Neural cell (in vitro differentiated cells): Measurements from ENCODE around the gene UMAD1. TPM values are rescaled to one million over a fixed set of nuclear protein-coding genes. Genes with fewer than 3 reads are reported as not detected.

ENCODE experiments used
- H2AFZ ChIP-seq: fragments of 200-600, 300-800 bp; sonication (generic), shearing (Covaris generic); 2 replicates; pipeline ENCODE4 v1.6.0; 2014; ENCODE audit warnings: low read depth, mild to moderate bottlenecking, antibody characterized with exemption, low read length, moderate library complexity
- H3F3A ChIP-seq: fragments of 200-600 bp; shearing (Covaris generic); 2 replicates; pipeline ENCODE4 v1.6.1; 2016; ENCODE audit warnings: mild to moderate bottlenecking, moderate library complexity, mixed read lengths, antibody characterized with exemption, low read length; ENCODE audit not compliant: insufficient read depth, poor library complexity, severe bottlenecking
- H3K27ac ChIP-seq: fragments of 200-600, 300-800 bp; sonication (generic), shearing (Covaris generic); 2 replicates; pipeline ENCODE4 v1.5.1; 2014; ENCODE audit warnings: mild to moderate bottlenecking, low read length, moderate library complexity
- H3K27me3 ChIP-seq: fragments of 300-800, 200-600 bp; sonication (generic), shearing (Covaris generic); 2 replicates; pipeline ENCODE4 v1.6.0; 2014; ENCODE audit warnings: mild to moderate bottlenecking, low read depth, low read length, moderate library complexity; ENCODE audit not compliant: insufficient read depth
- H3K36me3 ChIP-seq: fragments of 300-800, 200-600 bp; sonication (generic), shearing (Covaris generic); 2 replicates; pipeline ENCODE4 v1.5.1; 2014; ENCODE audit warnings: mild to moderate bottlenecking, antibody characterized with exemption, low read length, moderate library complexity; ENCODE audit not compliant: insufficient read depth
- H3K4me2 ChIP-seq: fragments of 300-800, 200-600 bp; sonication (generic), shearing (Covaris generic); 2 replicates; pipeline ENCODE4 v1.6.0; 2014; ENCODE audit warnings: mild to moderate bottlenecking, low read length
- H3K4me3 ChIP-seq: fragments of 300-800, 200-600 bp; sonication (generic), shearing (Covaris generic); 2 replicates; pipeline ENCODE4 v1.5.1; 2014; ENCODE audit warnings: mild to moderate bottlenecking, low read length, moderate library complexity
- H3K79me2 ChIP-seq: fragments of 200-600 bp; shearing (Covaris generic); replicated peaks from 2 replicates; pipeline ENCODE4 v1.6.0; 2014; ENCODE audit warnings: mild to moderate bottlenecking, low read length, moderate library complexity; ENCODE audit not compliant: insufficient read depth
- H3K9ac ChIP-seq: fragments of 300-800, 200-600 bp; sonication (generic), shearing (Covaris generic); 2 replicates; pipeline ENCODE4 v1.6.1; 2016; ENCODE audit warnings: mild to moderate bottlenecking, low read length, mixed read lengths
- H3K9me2 ChIP-seq: fragments of 200-600 bp; shearing (Covaris generic); 2 replicates; pipeline ENCODE4 v1.6.1; 2016; ENCODE audit warnings: mild to moderate bottlenecking, low read length, mixed read lengths; ENCODE audit not compliant: insufficient read depth
- H3K9me3 ChIP-seq: fragments of 200-600, 300-800 bp; sonication (generic), shearing (Covaris generic); 2 replicates; pipeline ENCODE4 v1.6.1; 2016; ENCODE audit warnings: mild to moderate bottlenecking, mixed run types, low read length, moderate library complexity, mixed read lengths
- H4K20me1 ChIP-seq: fragments of 200-600 bp; shearing (Covaris generic); 2 replicates; pipeline ENCODE4 v1.6.1; 2016; ENCODE audit warnings: mild to moderate bottlenecking, mixed run types; ENCODE audit not compliant: insufficient read depth
- CTCF ChIP-seq: fragments of 450-650 bp; IDR thresholded peaks from 2 replicates; pipeline ENCODE4 v1.5.1; 2014; ENCODE audit warnings: antibody characterized with exemption, mild to moderate bottlenecking, moderate library complexity; ENCODE audit not compliant: poor library complexity, severe bottlenecking
- EP300 ChIP-seq: fragments of 450-650 bp; conservative IDR thresholded peaks from 2 replicates; pipeline ENCODE4 v1.6.1; 2014; ENCODE audit warnings: antibody characterized with exemption, mild to moderate bottlenecking, moderate library complexity; ENCODE audit not compliant: poor library complexity, severe bottlenecking
- EZH2 ChIP-seq: fragments of 200-600, 300-800 bp; shearing (Covaris generic), sonication (generic); IDR thresholded peaks from 2 replicates; pipeline ENCODE4 v1.6.1; 2014; ENCODE audit warnings: antibody characterized with exemption, low read length, borderline replicate concordance, mild to moderate bottlenecking; ENCODE audit not compliant: insufficient read depth, poor library complexity, severe bottlenecking
- MXI1 ChIP-seq: fragments of 450-650 bp; conservative IDR thresholded peaks from 2 replicates; pipeline ENCODE4 v1.6.1; 2014; ENCODE audit warnings: antibody characterized with exemption, mild to moderate bottlenecking; ENCODE audit not compliant: poor library complexity, severe bottlenecking
- POLR2AphosphoS5 ChIP-seq: IDR thresholded peaks from 2 replicates; pipeline ENCODE4 v1.6.1; 2012
- RAD21 ChIP-seq: fragments of 450-650 bp; conservative IDR thresholded peaks from 2 replicates; pipeline ENCODE4 v1.6.1; 2014; ENCODE audit warnings: antibody characterized with exemption, mild to moderate bottlenecking, moderate library complexity
- REST ChIP-seq: IDR thresholded peaks from 2 replicates; pipeline ENCODE4 v1.6.1; 2012; ENCODE audit warnings: borderline replicate concordance
- SMC3 ChIP-seq: fragments of 450-650 bp; conservative IDR thresholded peaks from 2 replicates; pipeline ENCODE4 v1.6.1; 2014; ENCODE audit warnings: antibody characterized with exemption, mild to moderate bottlenecking, moderate library complexity; ENCODE audit not compliant: poor library complexity
- TAF1 ChIP-seq: IDR thresholded peaks from 2 replicates; pipeline ENCODE4 v1.6.1; 2012; ENCODE audit warnings: low read depth
- polyA plus RNA-seq: library from polyadenylated mRNA; depleted of rRNA; stranded (reverse); fragments of >200 nt; gene quantifications from 2 replicates; pipeline ENCODE4 v1.2.3, GENCODE V29; 2014

Gene UMAD1
- polyA plus RNA-seq, 1 donor from 2014 or later: 14.7 TPM

- Histone ChIP-seq H3F3A (no peaks in the 10 kb centered on the region), H3K9me3 (no peaks in the 10 kb centered on the region), H3K4me3 (no peak overlapping the region), H3K27ac (no peak overlapping the region), H3K79me2 (no peaks in the 10 kb centered on the region), H4K20me1 (no peaks in the 10 kb centered on the region), H3K4me2 (no peak overlapping the region), H3K36me3 (no peaks in the 10 kb centered on the region), H2AFZ (no peak overlapping the region), H3K9me2 (no peaks in the 10 kb centered on the region), H3K27me3 (no peaks in the 10 kb centered on the region), H3K9ac (no peak overlapping the region)
- TF ChIP-seq EP300 (no peak), MXI1 (no peak), RAD21 (no peak), POLR2AphosphoS5 (no peak), CTCF (no peak), REST (no peak)
Measured at GRCh38 chr7:7907306-7907705, 266.8 kb downstream of the UMAD1 start.

GRCh38 chr7:7908622-7909145 lies 268.1 kb downstream of the UMAD1 start:
- Histone ChIP-seq H3K9me2 (no peaks in the 10 kb centered on the region), H3K36me3 (no peaks in the 10 kb centered on the region), H3K79me2 (no peaks in the 10 kb centered on the region), H3K27me3 (no peaks in the 10 kb centered on the region), H3K9ac (no peak overlapping the region), H3F3A (no peaks in the 10 kb centered on the region), H3K9me3 (no peaks in the 10 kb centered on the region), H3K27ac (no peak overlapping the region), H3K4me3 (no peak overlapping the region), H2AFZ (no peak overlapping the region), H3K4me2 (no peak overlapping the region), H4K20me1 (no peaks in the 10 kb centered on the region)
- TF ChIP-seq SMC3: no peak

GRCh38 chr7:7909376-7909775 lies 268.8 kb downstream of the UMAD1 start:
- Histone ChIP-seq H2AFZ (no peak overlapping the region), H3K9me3 (no peaks in the 10 kb centered on the region), H3K36me3 (no peaks in the 10 kb centered on the region), H3K4me2 (no peak overlapping the region), H3F3A (no peaks in the 10 kb centered on the region), H3K79me2 (no peaks in the 10 kb centered on the region), H3K27me3 (no peaks in the 10 kb centered on the region), H3K4me3 (no peak overlapping the region), H4K20me1 (no peaks in the 10 kb centered on the region), H3K9me2 (no peaks in the 10 kb centered on the region), H3K27ac (no peak overlapping the region), H3K9ac (no peak overlapping the region)
- TF ChIP-seq EP300 (no peak), EZH2 (no peak), POLR2AphosphoS5 (no peak), RAD21 (no peak), TAF1 (no peak), CTCF (no peak), MXI1 (no peak), REST (no peak), SMC3 (no peak)
